Ascending aorta (tissue), 2 donors: ENCODE results near the gene MAP3K5. TPM values are rescaled to one million over a fixed set of nuclear protein-coding genes. Genes with fewer than 3 reads are reported as not detected.

Experiments used
- DNase-seq, 2 donors: peaks; one replicate each; pipeline ENCODE4 v3.0.0-alpha.2; 2019; ENCODE audit warnings: low spot score in 2 of 2
- H3K27ac ChIP-seq, 2 donors: fragments of 200-600 bp; sonication (generic); one replicate each; pipeline ENCODE4 v1.5.1; 2016 to 2017; ENCODE audit warnings: mild to moderate bottlenecking in 1 of 2
- H3K27me3 ChIP-seq: fragments of 200-600 bp; sonication (generic); one replicate; pipeline ENCODE4 v1.5.1; 2017
- H3K36me3 ChIP-seq, 2 donors: fragments of 200-600 bp; sonication (generic); one replicate each; pipeline ENCODE4 v1.5.1; 2016
- H3K4me1 ChIP-seq, 2 donors: fragments of 200-600 bp; sonication (generic); one replicate each; pipeline ENCODE4 v1.5.1; 2016 to 2017; ENCODE audit warnings: mild to moderate bottlenecking in 1 of 2
- H3K4me3 ChIP-seq, 2 donors: fragments of 200-600 bp; sonication (generic); one replicate each; pipeline ENCODE4 v1.5.1; 2016 to 2017; ENCODE audit warnings: mild to moderate bottlenecking in 1 of 2
- H3K9me3 ChIP-seq, 2 donors: fragments of 200-600 bp; sonication (generic); one replicate each; pipeline ENCODE4 v1.5.1; 2016
- intact Hi-C: fragments of 100-400 bp; cut with DNase I; formaldehyde crosslinking; loops from one replicate; pipeline ENCODE4 v1.15.1; 2023
- total RNA-seq: library from RNA; depleted of rRNA; stranded (reverse); fragments of >200 nt; gene quantifications from one replicate; pipeline ENCODE4 v1.1.0, GENCODE V29; 2016
- TF ChIP-seq, protein P1 (sequence below), 3 experiments: fragments of 200-600 bp in 2 of 3; fragments of 450-650 bp in 1 of 3; sonication (generic) in 2 of 3; IDR thresholded peaks; one replicate each; pipeline ENCODE4 v1.5.1; 2016 to 2019; ENCODE audit warnings: antibody characterized with exemption in 3 of 3, mild to moderate bottlenecking in 1 of 3, moderate library complexity in 1 of 3

Gene MAP3K5
- total RNA-seq, 1 donor from 2014 or later: 40.9 TPM

- Histone ChIP-seq H3K9me3 (no peaks in the 10 kb centered on the region), H3K27ac (no peak overlapping the region), H3K4me1 (peaks cover 0 to 21% of the 10 kb centered on the region in 2 donors), H3K36me3 (peaks cover 0 to 9% of the 10 kb centered on the region in 2 donors), H3K4me3 (no peak overlapping the region), H3K27me3 (no peaks in the 10 kb centered on the region)
- no peak for DNase-seq
- TF ChIP-seq, protein P1, sequence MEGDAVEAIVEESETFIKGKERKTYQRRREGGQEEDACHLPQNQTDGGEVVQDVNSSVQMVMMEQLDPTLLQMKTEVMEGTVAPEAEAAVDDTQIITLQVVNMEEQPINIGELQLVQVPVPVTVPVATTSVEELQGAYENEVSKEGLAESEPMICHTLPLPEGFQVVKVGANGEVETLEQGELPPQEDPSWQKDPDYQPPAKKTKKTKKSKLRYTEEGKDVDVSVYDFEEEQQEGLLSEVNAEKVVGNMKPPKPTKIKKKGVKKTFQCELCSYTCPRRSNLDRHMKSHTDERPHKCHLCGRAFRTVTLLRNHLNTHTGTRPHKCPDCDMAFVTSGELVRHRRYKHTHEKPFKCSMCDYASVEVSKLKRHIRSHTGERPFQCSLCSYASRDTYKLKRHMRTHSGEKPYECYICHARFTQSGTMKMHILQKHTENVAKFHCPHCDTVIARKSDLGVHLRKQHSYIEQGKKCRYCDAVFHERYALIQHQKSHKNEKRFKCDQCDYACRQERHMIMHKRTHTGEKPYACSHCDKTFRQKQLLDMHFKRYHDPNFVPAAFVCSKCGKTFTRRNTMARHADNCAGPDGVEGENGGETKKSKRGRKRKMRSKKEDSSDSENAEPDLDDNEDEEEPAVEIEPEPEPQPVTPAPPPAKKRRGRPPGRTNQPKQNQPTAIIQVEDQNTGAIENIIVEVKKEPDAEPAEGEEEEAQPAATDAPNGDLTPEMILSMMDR (IDR thresholded peaks at IDR 0.05): no peak
- intact Hi-C loops: no loop called here
Observed at GRCh38 chr6:136709429-136709828, 82.8 kb downstream of the MAP3K5 start.

GRCh38 chr6:136706430-136706829, 85.8 kb downstream of the MAP3K5 start:
- H3K27ac ChIP-seq: no peak overlapping the region
- intact Hi-C loops: no loop called here
- TF ChIP-seq, protein P1 (IDR thresholded peaks at IDR 0.05): no peak
- H3K9me3 ChIP-seq: no peaks in the 10 kb centered on the region
- no peak for DNase-seq
- peaks cover 0 to 9% of the 10 kb centered on the region in 2 donors for H3K36me3 ChIP-seq
- H3K4me1 ChIP-seq: peaks cover 0 to 25% of the 10 kb centered on the region in 2 donors
- no peaks in the 10 kb centered on the region for H3K27me3 ChIP-seq
- H3K4me3 ChIP-seq: no peak overlapping the region

DNA sequence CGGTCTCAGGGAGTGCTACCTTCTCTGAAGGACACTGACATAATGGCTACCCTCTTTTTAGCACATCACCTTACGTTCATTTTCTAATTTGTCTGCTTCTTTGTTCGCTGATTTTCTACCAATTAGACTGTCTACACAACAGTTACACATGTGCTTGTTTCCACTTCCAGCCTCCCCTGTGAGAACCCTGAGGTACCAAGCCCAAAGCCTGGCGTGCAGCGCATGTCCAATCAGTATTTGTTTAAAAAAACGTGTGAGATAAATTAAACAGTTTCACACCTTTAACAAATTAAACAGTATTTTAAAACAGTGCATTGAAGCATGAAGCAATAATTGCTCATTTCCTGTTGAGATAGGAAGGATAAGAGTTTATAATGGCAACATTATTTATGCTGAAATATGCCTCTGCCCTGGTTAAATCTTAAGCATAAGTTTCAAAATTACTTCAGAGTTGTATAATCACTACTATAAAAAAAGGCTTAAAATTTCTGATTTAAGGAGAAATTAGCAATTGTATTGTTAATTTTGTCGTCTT, 88.9 kb downstream of the MAP3K5 start:
- Histone ChIP-seq H3K36me3 (peaks cover 2 to 9% of the 10 kb centered on the region in 2 donors), H3K4me3 (no peak overlapping the region), H3K9me3 (no peaks in the 10 kb centered on the region), H3K27ac (no peak overlapping the region), H3K4me1 (peaks cover 0 to 17% of the 10 kb centered on the region in 2 donors), H3K27me3 (no peaks in the 10 kb centered on the region)
- intact Hi-C loops: no loop called here
- TF ChIP-seq, protein P1 (IDR thresholded peaks at IDR 0.05): no peak
- no peak for DNase-seq

GRCh38 chr6:136701045-136701444, 91.2 kb downstream of the MAP3K5 start:
- TF ChIP-seq, protein P1 (IDR thresholded peaks at IDR 0.05): no peak
- Histone ChIP-seq H3K4me1 (peaks cover 0 to 14% of the 10 kb centered on the region in 2 donors), H3K36me3 (peaks cover 12 to 13% of the 10 kb centered on the region in 2 donors), H3K9me3 (no peaks in the 10 kb centered on the region), H3K27me3 (no peaks in the 10 kb centered on the region), H3K4me3 (no peak overlapping the region), H3K27ac (peak overlapping the region in 1 of 2 donors; percentile 25)
- no peak for DNase-seq
- intact Hi-C loops: no loop called here

DNA sequence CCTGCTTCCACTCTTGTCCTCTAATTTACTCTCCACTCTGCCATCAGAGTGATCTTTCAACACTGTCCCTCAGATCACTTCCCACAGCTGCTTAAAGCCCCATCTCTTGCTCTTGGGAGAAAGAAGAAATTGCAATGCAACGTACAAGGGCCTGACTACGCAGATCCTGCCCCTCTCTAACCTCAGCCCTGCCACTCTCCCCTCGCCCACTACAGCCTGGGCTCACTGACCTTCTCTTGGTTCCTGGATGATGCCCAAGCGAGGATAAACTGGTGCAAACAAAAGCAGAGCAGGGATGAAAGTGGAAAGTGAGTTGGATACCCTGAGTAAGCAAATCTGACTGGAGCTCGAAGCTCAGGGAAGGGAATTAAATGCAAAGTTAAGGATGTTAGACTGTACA, 92.9 kb downstream of the MAP3K5 start:
- intact Hi-C loops: loop anchor here (5.0 kb wide), 1 partner anchor 38 kb away; no protein-coding TSS in a partner anchor
- TF ChIP-seq, protein P1 (IDR thresholded peaks at IDR 0.05): no peak
- H3K36me3 ChIP-seq: peaks cover 5 to 21% of the 10 kb centered on the region in 2 donors
- H3K9me3 ChIP-seq: no peaks in the 10 kb centered on the region
- peaks cover 0 to 14% of the 10 kb centered on the region in 2 donors for H3K4me1 ChIP-seq
- no peak overlapping the region for H3K27ac ChIP-seq
- no peaks in the 10 kb centered on the region for H3K27me3 ChIP-seq
- no peak overlapping the region for H3K4me3 ChIP-seq
- DNase-seq: no peak
